Neural cell (in vitro differentiated cells): ENCODE measurements around the gene ELP1. TPM values are rescaled to one million over a fixed set of nuclear protein-coding genes. Genes with fewer than 3 reads are reported as not detected.

Experiments
- H2AFZ ChIP-seq: fragments of 200-600, 300-800 bp; sonication (generic), shearing (Covaris generic); 2 replicates; pipeline ENCODE4 v1.6.0; 2014; ENCODE audit warnings: low read depth, mild to moderate bottlenecking, antibody characterized with exemption, low read length, moderate library complexity
- H3F3A ChIP-seq: fragments of 200-600 bp; shearing (Covaris generic); 2 replicates; pipeline ENCODE4 v1.6.1; 2016; ENCODE audit warnings: mild to moderate bottlenecking, moderate library complexity, mixed read lengths, antibody characterized with exemption, low read length; ENCODE audit not compliant: insufficient read depth, poor library complexity, severe bottlenecking
- H3K27ac ChIP-seq: fragments of 200-600, 300-800 bp; sonication (generic), shearing (Covaris generic); 2 replicates; pipeline ENCODE4 v1.5.1; 2014; ENCODE audit warnings: mild to moderate bottlenecking, low read length, moderate library complexity
- H3K27me3 ChIP-seq: fragments of 300-800, 200-600 bp; sonication (generic), shearing (Covaris generic); 2 replicates; pipeline ENCODE4 v1.6.0; 2014; ENCODE audit warnings: mild to moderate bottlenecking, low read depth, low read length, moderate library complexity; ENCODE audit not compliant: insufficient read depth
- H3K36me3 ChIP-seq: fragments of 300-800, 200-600 bp; sonication (generic), shearing (Covaris generic); 2 replicates; pipeline ENCODE4 v1.5.1; 2014; ENCODE audit warnings: mild to moderate bottlenecking, antibody characterized with exemption, low read length, moderate library complexity; ENCODE audit not compliant: insufficient read depth
- H3K4me2 ChIP-seq: fragments of 300-800, 200-600 bp; sonication (generic), shearing (Covaris generic); 2 replicates; pipeline ENCODE4 v1.6.0; 2014; ENCODE audit warnings: mild to moderate bottlenecking, low read length
- H3K4me3 ChIP-seq: fragments of 300-800, 200-600 bp; sonication (generic), shearing (Covaris generic); 2 replicates; pipeline ENCODE4 v1.5.1; 2014; ENCODE audit warnings: mild to moderate bottlenecking, low read length, moderate library complexity
- H3K79me2 ChIP-seq: fragments of 200-600 bp; shearing (Covaris generic); replicated peaks from 2 replicates; pipeline ENCODE4 v1.6.0; 2014; ENCODE audit warnings: mild to moderate bottlenecking, low read length, moderate library complexity; ENCODE audit not compliant: insufficient read depth
- H3K9ac ChIP-seq: fragments of 300-800, 200-600 bp; sonication (generic), shearing (Covaris generic); 2 replicates; pipeline ENCODE4 v1.6.1; 2016; ENCODE audit warnings: mild to moderate bottlenecking, low read length, mixed read lengths
- H3K9me2 ChIP-seq: fragments of 200-600 bp; shearing (Covaris generic); 2 replicates; pipeline ENCODE4 v1.6.1; 2016; ENCODE audit warnings: mild to moderate bottlenecking, low read length, mixed read lengths; ENCODE audit not compliant: insufficient read depth
- H3K9me3 ChIP-seq: fragments of 200-600, 300-800 bp; sonication (generic), shearing (Covaris generic); 2 replicates; pipeline ENCODE4 v1.6.1; 2016; ENCODE audit warnings: mild to moderate bottlenecking, mixed run types, low read length, moderate library complexity, mixed read lengths
- H4K20me1 ChIP-seq: fragments of 200-600 bp; shearing (Covaris generic); 2 replicates; pipeline ENCODE4 v1.6.1; 2016; ENCODE audit warnings: mild to moderate bottlenecking, mixed run types; ENCODE audit not compliant: insufficient read depth
- EP300 ChIP-seq: fragments of 450-650 bp; conservative IDR thresholded peaks from 2 replicates; pipeline ENCODE4 v1.6.1; 2014; ENCODE audit warnings: antibody characterized with exemption, mild to moderate bottlenecking, moderate library complexity; ENCODE audit not compliant: poor library complexity, severe bottlenecking
- EZH2 ChIP-seq: fragments of 200-600, 300-800 bp; shearing (Covaris generic), sonication (generic); IDR thresholded peaks from 2 replicates; pipeline ENCODE4 v1.6.1; 2014; ENCODE audit warnings: antibody characterized with exemption, low read length, borderline replicate concordance, mild to moderate bottlenecking; ENCODE audit not compliant: insufficient read depth, poor library complexity, severe bottlenecking
- MXI1 ChIP-seq: fragments of 450-650 bp; conservative IDR thresholded peaks from 2 replicates; pipeline ENCODE4 v1.6.1; 2014; ENCODE audit warnings: antibody characterized with exemption, mild to moderate bottlenecking; ENCODE audit not compliant: poor library complexity, severe bottlenecking
- POLR2AphosphoS5 ChIP-seq: IDR thresholded peaks from 2 replicates; pipeline ENCODE4 v1.6.1; 2012
- RAD21 ChIP-seq: fragments of 450-650 bp; conservative IDR thresholded peaks from 2 replicates; pipeline ENCODE4 v1.6.1; 2014; ENCODE audit warnings: antibody characterized with exemption, mild to moderate bottlenecking, moderate library complexity
- REST ChIP-seq: IDR thresholded peaks from 2 replicates; pipeline ENCODE4 v1.6.1; 2012; ENCODE audit warnings: borderline replicate concordance
- SMC3 ChIP-seq: fragments of 450-650 bp; conservative IDR thresholded peaks from 2 replicates; pipeline ENCODE4 v1.6.1; 2014; ENCODE audit warnings: antibody characterized with exemption, mild to moderate bottlenecking, moderate library complexity; ENCODE audit not compliant: poor library complexity
- TAF1 ChIP-seq: IDR thresholded peaks from 2 replicates; pipeline ENCODE4 v1.6.1; 2012; ENCODE audit warnings: low read depth
- polyA plus RNA-seq: library from polyadenylated mRNA; depleted of rRNA; stranded (reverse); fragments of >200 nt; gene quantifications from 2 replicates; pipeline ENCODE4 v1.2.3, GENCODE V29; 2014
- TF ChIP-seq, protein P1 (sequence below): fragments of 450-650 bp; IDR thresholded peaks from 2 replicates; pipeline ENCODE4 v1.5.1; 2014; ENCODE audit warnings: antibody characterized with exemption, mild to moderate bottlenecking, moderate library complexity; ENCODE audit not compliant: poor library complexity, severe bottlenecking

The ELP1 gene
- polyA plus RNA-seq, 1 donor from 2014 or later, result 112 TPM

DNA sequence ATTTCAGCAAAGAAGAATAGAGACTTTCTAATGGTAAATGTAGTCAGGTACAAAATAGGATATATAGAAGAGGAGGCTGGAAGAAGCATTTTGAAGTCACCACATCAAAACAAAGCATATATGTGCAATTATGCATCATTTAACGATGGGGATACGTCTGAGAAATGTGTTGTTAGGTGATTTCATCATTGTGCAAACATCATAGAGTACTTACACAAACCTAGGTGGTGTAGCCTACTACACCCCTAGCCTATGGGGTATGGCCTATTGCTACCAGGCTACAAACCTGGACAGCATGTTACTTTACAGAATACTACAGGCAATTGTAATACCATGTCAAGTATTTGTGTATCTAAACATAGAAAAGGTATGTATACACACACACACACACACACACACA lies 28.4 kb downstream of the ELP1 start:
- Histone ChIP-seq H3K4me3 (no peak overlapping the region), H3K9me2 (no peaks in the 10 kb centered on the region), H3K27ac (no peak overlapping the region), H2AFZ (no peak overlapping the region), H3K36me3 (peaks cover 7% of the 10 kb centered on the region), H3K79me2 (no peaks in the 10 kb centered on the region), H3F3A (no peaks in the 10 kb centered on the region), H3K27me3 (no peaks in the 10 kb centered on the region), H3K9ac (no peak overlapping the region), H3K4me2 (no peak overlapping the region), H3K9me3 (no peaks in the 10 kb centered on the region), H4K20me1 (no peaks in the 10 kb centered on the region)
- no peak for TF ChIP-seq POLR2AphosphoS5

- no peak overlapping the region for H3K4me2 ChIP-seq
- H3K4me3 ChIP-seq, result no peak overlapping the region
- no peaks in the 10 kb centered on the region for H3K36me3 ChIP-seq
Observed at GRCh38 chr9:108904161-108904560, 29.8 kb downstream of the ELP1 start.

GRCh38 chr9:108903420-108904103 lies 30.4 kb downstream of the ELP1 start:
- no peaks in the 10 kb centered on the region for H4K20me1 ChIP-seq
- no peaks in the 10 kb centered on the region for H3K36me3 ChIP-seq
- no peak overlapping the region for H3K4me3 ChIP-seq
- H3K27ac ChIP-seq, result no peak overlapping the region
- no peaks in the 10 kb centered on the region for H3F3A ChIP-seq
- no peak overlapping the region for H2AFZ ChIP-seq
- H3K4me2 ChIP-seq, result no peak overlapping the region
- H3K27me3 ChIP-seq, result no peaks in the 10 kb centered on the region
- H3K9ac ChIP-seq, result no peak overlapping the region
- TF ChIP-seq MXI1, result no peak
- no peak for TF ChIP-seq RAD21
- TF ChIP-seq, protein P1, sequence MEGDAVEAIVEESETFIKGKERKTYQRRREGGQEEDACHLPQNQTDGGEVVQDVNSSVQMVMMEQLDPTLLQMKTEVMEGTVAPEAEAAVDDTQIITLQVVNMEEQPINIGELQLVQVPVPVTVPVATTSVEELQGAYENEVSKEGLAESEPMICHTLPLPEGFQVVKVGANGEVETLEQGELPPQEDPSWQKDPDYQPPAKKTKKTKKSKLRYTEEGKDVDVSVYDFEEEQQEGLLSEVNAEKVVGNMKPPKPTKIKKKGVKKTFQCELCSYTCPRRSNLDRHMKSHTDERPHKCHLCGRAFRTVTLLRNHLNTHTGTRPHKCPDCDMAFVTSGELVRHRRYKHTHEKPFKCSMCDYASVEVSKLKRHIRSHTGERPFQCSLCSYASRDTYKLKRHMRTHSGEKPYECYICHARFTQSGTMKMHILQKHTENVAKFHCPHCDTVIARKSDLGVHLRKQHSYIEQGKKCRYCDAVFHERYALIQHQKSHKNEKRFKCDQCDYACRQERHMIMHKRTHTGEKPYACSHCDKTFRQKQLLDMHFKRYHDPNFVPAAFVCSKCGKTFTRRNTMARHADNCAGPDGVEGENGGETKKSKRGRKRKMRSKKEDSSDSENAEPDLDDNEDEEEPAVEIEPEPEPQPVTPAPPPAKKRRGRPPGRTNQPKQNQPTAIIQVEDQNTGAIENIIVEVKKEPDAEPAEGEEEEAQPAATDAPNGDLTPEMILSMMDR, result no peak
- TF ChIP-seq EP300, result no peak
- no peak for TF ChIP-seq EZH2
- no peak for TF ChIP-seq SMC3
- TF ChIP-seq TAF1, result no peak
- no peak for TF ChIP-seq POLR2AphosphoS5
- no peak for TF ChIP-seq REST
- no peaks in the 10 kb centered on the region for H3K79me2 ChIP-seq
- no peaks in the 10 kb centered on the region for H3K9me2 ChIP-seq
- H3K9me3 ChIP-seq, result no peaks in the 10 kb centered on the region

More at GRCh38 chr9:108904161-108904560, 29.8 kb downstream of the ELP1 start:
- Histone ChIP-seq H3K27ac (no peak overlapping the region), H3K27me3 (no peaks in the 10 kb centered on the region), H4K20me1 (no peaks in the 10 kb centered on the region), H3F3A (no peaks in the 10 kb centered on the region), H3K9me3 (no peaks in the 10 kb centered on the region), H3K9me2 (no peaks in the 10 kb centered on the region), H2AFZ (no peak overlapping the region), H3K79me2 (no peaks in the 10 kb centered on the region), H3K9ac (no peak overlapping the region)
- no peak for TF ChIP-seq POLR2AphosphoS5
- no peak for TF ChIP-seq REST
